B cell (primary cell): ENCODE results near the gene CBX4. TPM values are rescaled to one million over a fixed set of nuclear protein-coding genes. Genes with fewer than 3 reads are reported as not detected.

Source experiments
- ATAC-seq: fragments of 200-7000 bp; cut with Tn5 transposase; one replicate; pipeline ENCODE4 v1.10.0; 2021; ENCODE audit warnings: low read depth, mild to moderate bottlenecking, moderate number of reproducible peaks, moderate library complexity
- CTCF ChIA-PET: fragments of 350-600 bp; sonication (Branson Sonifier 250); formaldehyde crosslinking; loops from one replicate; lab custom pipeline; 2021; ENCODE audit warnings: antibody characterized with exemption, inconsistent platforms; lab: Charles Lee
- POLR2A ChIA-PET: fragments of 350-600 bp; sonication (Branson Sonifier 250); formaldehyde crosslinking; loops from one replicate; lab custom pipeline; 2021; ENCODE audit warnings: antibody characterized with exemption; lab: Charles Lee
- DNase-seq: peaks from one replicate; pipeline ENCODE4 v3.0.0; 2013
- H2AFZ ChIP-seq: 2 replicates; pipeline ENCODE4 v1.6.1; 2012; ENCODE audit warnings: mild to moderate bottlenecking, low read depth, low read length; ENCODE audit not compliant: insufficient read depth, poor library complexity, severe bottlenecking
- H3K27ac ChIP-seq, 2 donors: 1 replicate in 1 of 2; 2 replicates in 1 of 2; pipeline ENCODE4 v1.5.1; 2012 to 2013; ENCODE audit warnings: low read length in 2 of 2, mild to moderate bottlenecking in 2 of 2, moderate library complexity in 1 of 2
- H3K27me3 ChIP-seq, 4 experiments: fragments of 200-600 bp in 1 of 4; sonication (generic) in 1 of 4; replicated peaks in 1 of 4; 1 replicate in 2 of 4; 2 replicates in 2 of 4; pipeline versions ENCODE4 v1.6.1 to v1.7.0; 2013 to 2016; ENCODE audit warnings: low read length in 3 of 4, mild to moderate bottlenecking in 2 of 4, mixed read lengths in 1 of 4, moderate library complexity in 1 of 4; ENCODE audit not compliant: insufficient read depth in 4 of 4, control insufficient read depth in 3 of 4; ENCODE audit errors: control extremely low read depth in 1 of 4
- H3K36me3 ChIP-seq, 2 experiments: replicated peaks in 1 of 2; 1 replicate in 1 of 2; 2 replicates in 1 of 2; pipeline versions ENCODE4 v1.6.1 to v1.7.1; 2013; ENCODE audit warnings: low read length in 1 of 2; ENCODE audit not compliant: insufficient read depth in 2 of 2, control insufficient read depth in 1 of 2; ENCODE audit errors: control extremely low read depth in 1 of 2, extremely low read depth in 1 of 2
- H3K4me1 ChIP-seq, 2 donors: fragments of 200-600 bp in 1 of 2; sonication (generic) in 1 of 2; 1 replicate in 1 of 2; 2 replicates in 1 of 2; pipeline versions ENCODE4 v1.5.1 to v1.6.1; 2013 to 2017; ENCODE audit warnings: low read length in 2 of 2; ENCODE audit not compliant: control insufficient read depth in 2 of 2, insufficient read depth in 2 of 2
- H3K4me2 ChIP-seq: replicated peaks from 2 replicates; pipeline ENCODE3; 2012; ENCODE audit warnings: mild to moderate bottlenecking, low read depth, low read length; ENCODE audit not compliant: poor library complexity, severe bottlenecking
- H3K4me3 ChIP-seq, 5 experiments: fragments of 200-600 bp in 1 of 5; sonication (generic) in 1 of 5; 1 replicate in 3 of 5; 2 replicates in 2 of 5; pipeline versions ENCODE4 v1.5.1 to v1.7.0; 2011 to 2016; ENCODE audit warnings: low read length in 4 of 5, mild to moderate bottlenecking in 4 of 5, low read depth in 2 of 5, control low read depth in 1 of 5, moderate library complexity in 1 of 5; ENCODE audit not compliant: insufficient read depth in 1 of 5; ENCODE audit errors: control extremely low read depth in 1 of 5, extremely low read depth in 1 of 5
- H3K79me2 ChIP-seq: fragments of 200-600 bp; sonication (generic); one replicate; pipeline ENCODE4 v1.6.0; 2016; ENCODE audit warnings: low read length; ENCODE audit not compliant: control insufficient read depth, insufficient read depth
- H3K9ac ChIP-seq: fragments of 200-600 bp; sonication (generic); 2 replicates; pipeline ENCODE4 v1.6.1; 2017; ENCODE audit warnings: mild to moderate bottlenecking, low read length, moderate library complexity
- H3K9me3 ChIP-seq, 3 donors: one replicate each; pipeline versions ENCODE4 v1.6.1 to v1.7.1; 2013; ENCODE audit warnings: low read length in 2 of 3; ENCODE audit not compliant: control insufficient read depth in 2 of 3, insufficient read depth in 1 of 3; ENCODE audit errors: control extremely low read depth in 1 of 3
- H4K20me1 ChIP-seq: 2 replicates; pipeline ENCODE4 v1.6.0; 2012; ENCODE audit warnings: mild to moderate bottlenecking, low read length; ENCODE audit not compliant: insufficient read depth, control insufficient read depth, poor library complexity, severe bottlenecking
- H3K27ac Mint-ChIP-seq: one replicate; pipeline ENCODE4 v1.8.0; 2021; ENCODE audit warnings: mixed read lengths
- H3K27me3 Mint-ChIP-seq: one replicate; pipeline ENCODE4 v1.8.0; 2021; ENCODE audit warnings: mixed read lengths
- H3K4me1 Mint-ChIP-seq: one replicate; pipeline ENCODE4 v1.8.0; 2021; ENCODE audit warnings: mixed read lengths
- H3K4me3 Mint-ChIP-seq: one replicate; pipeline ENCODE4 v1.8.0; 2021; ENCODE audit warnings: mixed read lengths
- H3K9me3 Mint-ChIP-seq: one replicate; pipeline ENCODE4 v1.8.0; 2022; ENCODE audit warnings: mixed read lengths; ENCODE audit not compliant: insufficient read depth
- EZH2 ChIP-seq: IDR thresholded peaks from 2 replicates; pipeline ENCODE4 v1.6.1; 2012; ENCODE audit warnings: borderline replicate concordance, low read depth, mild to moderate bottlenecking, moderate library complexity, low read length; ENCODE audit not compliant: insufficient read depth, poor library complexity, severe bottlenecking
- WGBS: methylation state at CpG from one replicate; pipeline ENCODE4 v1.1.5; 2013; ENCODE audit warnings: missing lambda C conversion rate; ENCODE audit not compliant: insufficient coverage; 5-methylcytosine and 5-hydroxymethylcytosine counted together
- intact Hi-C: fragments of 100-400 bp; cut with micrococcal nuclease; formaldehyde crosslinking; loops from one replicate; pipeline ENCODE4 v1.10.0; 2022
- polyA plus RNA-seq: library from polyadenylated mRNA; depleted of rRNA; stranded (reverse); fragments of >200 nt; gene quantifications from 2 replicates; pipeline ENCODE4 v1.2.3, GENCODE V29; 2012
- total RNA-seq, 2 donors: library from RNA; stranded (reverse); fragments of 120-200 nt in 1 of 2; gene quantifications; 1 replicate in 1 of 2; 2 replicates in 1 of 2; pipeline versions ENCODE4 v1.2.3 to v1.2.4, GENCODE V29; 2013 to 2022
- TF ChIP-seq, protein P1 (sequence below): fragments of 200-600 bp; IDR thresholded peaks from one replicate; pipeline ENCODE4 v1.8.0; 2022; ENCODE audit warnings: antibody characterized with exemption, mild to moderate bottlenecking

CBX4 gene
- total and polyA plus RNA-seq, 2 donors (not counting 1 experiment from before 2014, with no cell fraction given) = 81.9 to 115 TPM

DNA sequence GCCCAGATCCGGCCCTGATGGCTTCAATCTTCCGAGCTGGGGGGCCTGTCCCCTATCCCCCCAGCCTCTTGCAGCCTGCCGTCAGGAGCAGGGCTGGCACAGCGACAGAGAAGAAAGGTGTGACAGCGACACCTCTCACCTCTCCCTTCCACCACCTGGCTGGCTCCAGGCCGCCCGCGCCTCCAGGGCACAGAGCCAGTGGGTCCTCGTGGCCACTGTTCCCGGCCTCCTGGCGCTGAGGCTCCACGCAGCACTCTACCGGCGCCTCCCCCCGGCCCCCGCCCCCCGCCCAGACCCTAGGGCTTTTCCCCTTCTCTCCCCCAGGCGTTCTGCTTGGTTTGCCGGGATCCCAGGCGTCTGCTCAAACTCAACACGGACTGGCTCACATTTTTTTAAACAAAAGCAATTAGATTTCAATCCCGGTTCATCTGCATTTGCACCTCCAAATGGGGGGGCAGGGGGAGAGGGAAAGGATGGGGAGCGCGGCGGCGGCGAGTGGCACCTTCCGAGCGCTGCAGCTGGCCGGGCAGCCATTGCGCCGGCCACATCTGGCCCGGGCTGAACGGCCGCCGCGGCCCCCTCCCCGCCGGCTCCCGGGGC is 29.6 kb downstream of the CBX4 start:
- H3K36me3 ChIP-seq = no peaks in the 10 kb centered on the region
- peaks cover 0 to 83% (median 2%) of the 10 kb centered on the region in 3 donors for H3K9me3 ChIP-seq
- H3K27me3 ChIP-seq = peaks cover 0 to 92% (median 78%) of the 10 kb centered on the region in 4 experiments
- H3K4me3 ChIP-seq = no peak overlapping the region
- no peak for TF ChIP-seq EZH2
- TF ChIP-seq, protein P1, sequence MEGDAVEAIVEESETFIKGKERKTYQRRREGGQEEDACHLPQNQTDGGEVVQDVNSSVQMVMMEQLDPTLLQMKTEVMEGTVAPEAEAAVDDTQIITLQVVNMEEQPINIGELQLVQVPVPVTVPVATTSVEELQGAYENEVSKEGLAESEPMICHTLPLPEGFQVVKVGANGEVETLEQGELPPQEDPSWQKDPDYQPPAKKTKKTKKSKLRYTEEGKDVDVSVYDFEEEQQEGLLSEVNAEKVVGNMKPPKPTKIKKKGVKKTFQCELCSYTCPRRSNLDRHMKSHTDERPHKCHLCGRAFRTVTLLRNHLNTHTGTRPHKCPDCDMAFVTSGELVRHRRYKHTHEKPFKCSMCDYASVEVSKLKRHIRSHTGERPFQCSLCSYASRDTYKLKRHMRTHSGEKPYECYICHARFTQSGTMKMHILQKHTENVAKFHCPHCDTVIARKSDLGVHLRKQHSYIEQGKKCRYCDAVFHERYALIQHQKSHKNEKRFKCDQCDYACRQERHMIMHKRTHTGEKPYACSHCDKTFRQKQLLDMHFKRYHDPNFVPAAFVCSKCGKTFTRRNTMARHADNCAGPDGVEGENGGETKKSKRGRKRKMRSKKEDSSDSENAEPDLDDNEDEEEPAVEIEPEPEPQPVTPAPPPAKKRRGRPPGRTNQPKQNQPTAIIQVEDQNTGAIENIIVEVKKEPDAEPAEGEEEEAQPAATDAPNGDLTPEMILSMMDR = no peak
- H3K9me3 Mint-ChIP-seq = peaks cover under 1% of the 10 kb centered on the region
- WGBS = 3% methylated on average over 25 of the region's 40 CpGs
- ATAC-seq = no peak
- no peak overlapping the region for H3K27ac ChIP-seq
- peaks cover 42 to 72% of the 10 kb centered on the region in 2 donors for H3K4me1 ChIP-seq
- H2AFZ ChIP-seq = no peak overlapping the region
- POLR2A ChIA-PET = interaction anchor here (1.3 to 3.4 kb wide), 3 partner anchors 13 to 31 kb away, joined by 7 to 10 read pairs (median 9); partner anchors contain the start of gene CBX8
- peaks cover 60% of the 10 kb centered on the region for H3K27me3 Mint-ChIP-seq
- H3K4me3 Mint-ChIP-seq = no peak overlapping the region
- H4K20me1 ChIP-seq = peaks cover 59% of the 10 kb centered on the region
- peaks cover 33% of the 10 kb centered on the region for H3K4me1 Mint-ChIP-seq
- no peaks in the 10 kb centered on the region for H3K79me2 ChIP-seq
- H3K9ac ChIP-seq = no peak overlapping the region
- no peak overlapping the region for H3K27ac Mint-ChIP-seq
- peak; percentile 37 for DNase-seq
- H3K4me2 ChIP-seq = peak overlapping the region; percentile 38
- intact Hi-C loops = loop anchor here (2.0 kb wide), 2 partner anchors 13 to 33 kb away; partner anchors contain the start of gene CBX8
- CTCF ChIA-PET = interaction anchor here (1.0 to 2.0 kb wide), 2 partner anchors 20 to 27 kb away, joined by 3 to 7 read pairs; no protein-coding TSS in a partner anchor
